Cardiac muscle cell (in vitro differentiated cells and primary cell): ENCODE results near the gene SLC15A2. TPM values are rescaled to one million over a fixed set of nuclear protein-coding genes. Genes with fewer than 3 reads are reported as not detected.

Experiments used
- DNase-seq, 2 donors: peaks; one replicate each; pipeline versions ENCODE4 v3.0.0 to v3.0.0-alpha.2; 2010 to 2017; ENCODE audit warnings: low read depth in 1 of 2, low spot score in 1 of 2
- H3K27ac ChIP-seq: fragments of 200-600 bp; sonication (generic); 2 replicates; pipeline ENCODE4 v1.5.1; 2016
- H3K27me3 ChIP-seq: fragments of 200-600 bp; sonication (generic); 2 replicates; pipeline ENCODE4 v1.6.0; 2016; ENCODE audit warnings: control low read depth
- H3K36me3 ChIP-seq: fragments of 200-600 bp; sonication (generic); 2 replicates; pipeline ENCODE4 v1.5.1; 2016; ENCODE audit warnings: control low read depth
- H3K4me1 ChIP-seq: fragments of 200-600 bp; sonication (generic); 2 replicates; pipeline ENCODE4 v1.8.1; 2017; ENCODE audit warnings: low read depth, mild to moderate bottlenecking, mixed run types
- H3K4me3 ChIP-seq: fragments of 200-600 bp; sonication (generic); 2 replicates; pipeline ENCODE4 v1.5.1; 2016; ENCODE audit warnings: mild to moderate bottlenecking
- H3K9me3 ChIP-seq: fragments of 200-600 bp; sonication (generic); 2 replicates; pipeline ENCODE4 v1.5.1; 2017; ENCODE audit warnings: low read depth, mild to moderate bottlenecking, control low read depth
- CTCF ChIP-seq: IDR thresholded peaks from 2 replicates; pipeline ENCODE4 v1.5.1; 2012; ENCODE audit warnings: low read depth, mild to moderate bottlenecking, low read length
- polyA plus RNA-seq: library from polyadenylated mRNA; unstranded; fragments of >200 nt; fragmentation: Nextera tagmentation; extraction: Ambion mirVana; gene quantifications from 2 replicates; pipeline ENCODE4 v1.2.1, GENCODE V29; 2016
- total RNA-seq: library from RNA; depleted of rRNA; stranded (reverse); fragments of >200 nt; gene quantifications from 2 replicates; pipeline ENCODE4 v1.2.3, GENCODE V29; 2016

Gene SLC15A2
- total and polyA plus RNA-seq, 2 experiments from 2014 or later: 2.7 TPM; not detected in 1

DNA sequence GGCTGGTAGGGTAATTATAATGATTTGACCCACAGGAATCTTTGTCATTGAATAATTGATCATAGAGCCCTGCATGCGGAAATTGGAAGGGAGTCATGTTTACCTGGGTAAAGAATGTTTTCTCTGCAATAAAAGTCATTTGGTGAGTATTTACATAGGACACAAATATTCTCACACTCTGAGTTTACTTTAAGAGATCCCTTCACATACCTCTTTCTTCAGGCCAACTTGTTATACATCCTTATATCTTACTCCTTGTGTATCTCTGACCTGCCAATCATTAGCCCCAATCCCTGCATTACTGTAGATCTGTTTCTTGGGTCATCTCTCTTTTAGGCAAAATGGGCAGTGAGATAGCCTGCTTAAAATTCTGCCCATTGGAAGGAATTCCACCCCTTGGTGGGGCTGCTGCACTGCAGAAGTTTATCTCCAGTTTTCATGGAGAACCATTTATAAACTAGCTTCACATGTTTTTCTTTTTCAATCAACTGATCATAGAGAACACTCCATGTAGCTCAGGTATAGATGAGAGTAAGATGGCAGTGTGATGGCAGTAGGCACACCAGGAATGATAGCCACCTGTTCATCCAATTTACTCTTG is 81.6 kb downstream of the SLC15A2 start:
- TF ChIP-seq CTCF: no peak
- Histone ChIP-seq H3K4me1 (no peaks in the 10 kb centered on the region), H3K27me3 (no peaks in the 10 kb centered on the region), H3K4me3 (no peak overlapping the region), H3K9me3 (no peaks in the 10 kb centered on the region), H3K36me3 (no peaks in the 10 kb centered on the region), H3K27ac (no peak overlapping the region)
- peak in 1 of 2 donors; percentile 6 for DNase-seq

DNA sequence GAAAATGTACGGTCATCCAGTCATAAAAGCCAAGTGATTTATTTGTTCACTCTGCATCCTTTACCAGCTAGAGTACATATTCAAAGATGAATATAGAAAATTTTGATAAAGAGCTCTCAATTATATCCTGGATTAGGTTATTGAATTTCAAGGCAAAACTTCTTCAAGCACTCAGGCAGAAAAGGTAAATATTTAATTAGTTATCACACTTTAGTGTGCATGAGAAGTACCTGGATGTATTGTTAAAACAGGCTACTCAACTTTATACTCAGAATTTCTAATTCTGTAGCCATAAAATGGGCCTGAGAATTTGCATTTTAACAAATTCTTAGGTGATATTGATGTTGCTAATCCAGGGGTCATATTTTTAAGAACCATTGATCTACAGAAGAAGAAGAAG is 82.5 kb downstream of the SLC15A2 start:
- Histone ChIP-seq H3K4me3 (no peak overlapping the region), H3K27ac (no peak overlapping the region), H3K4me1 (no peaks in the 10 kb centered on the region), H3K36me3 (no peaks in the 10 kb centered on the region), H3K27me3 (no peaks in the 10 kb centered on the region), H3K9me3 (no peaks in the 10 kb centered on the region)
- TF ChIP-seq CTCF: no peak
- no peak for DNase-seq

- Histone ChIP-seq H3K4me3 (no peak overlapping the region), H3K9me3 (no peaks in the 10 kb centered on the region), H3K27me3 (no peaks in the 10 kb centered on the region), H3K27ac (no peak overlapping the region), H3K36me3 (no peaks in the 10 kb centered on the region), H3K4me1 (no peaks in the 10 kb centered on the region)
- no peak for TF ChIP-seq CTCF
- DNase-seq: no peak
Observed at GRCh38 chr3:121979246-121979645, 85.0 kb downstream of the SLC15A2 start.

DNA sequence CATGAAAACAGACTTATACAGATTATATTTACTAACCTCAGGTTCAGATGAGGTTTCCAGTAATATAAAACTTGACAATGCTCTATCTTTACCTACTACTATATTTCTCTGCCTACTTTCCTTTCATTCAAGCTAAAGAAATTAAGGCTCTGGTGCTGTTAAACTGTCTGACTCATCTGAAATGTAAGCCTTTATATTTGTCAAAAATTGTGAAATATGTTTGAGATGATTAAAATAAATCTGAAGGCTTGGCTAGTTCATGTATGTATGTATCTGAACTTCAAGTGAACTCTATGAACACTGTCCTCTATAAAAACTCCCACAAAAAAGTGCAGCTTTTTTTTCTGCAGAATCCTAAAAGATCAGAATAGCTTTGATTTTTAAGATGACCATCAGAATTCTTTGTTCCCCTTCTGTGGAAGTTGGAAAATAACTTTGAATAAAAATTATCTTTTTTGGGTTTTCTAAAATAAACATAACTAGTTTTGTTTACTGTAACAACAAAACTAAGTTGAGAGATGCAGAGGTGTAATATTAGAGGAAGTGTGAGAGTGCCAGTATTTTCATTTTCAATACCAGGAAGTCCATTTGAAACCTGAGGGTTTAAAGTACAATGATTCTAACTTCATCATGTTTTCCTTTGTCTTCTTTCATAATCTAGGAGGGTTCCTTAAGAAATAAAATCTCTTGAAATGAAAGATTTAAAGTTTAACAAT is 85.7 kb downstream of the SLC15A2 start:
- peak in 1 of 2 donors; percentile 33 for DNase-seq
- Histone ChIP-seq H3K36me3 (no peaks in the 10 kb centered on the region), H3K27me3 (no peaks in the 10 kb centered on the region), H3K4me3 (no peak overlapping the region), H3K4me1 (no peaks in the 10 kb centered on the region), H3K9me3 (no peaks in the 10 kb centered on the region), H3K27ac (no peak overlapping the region)
- TF ChIP-seq CTCF: no peak

DNA sequence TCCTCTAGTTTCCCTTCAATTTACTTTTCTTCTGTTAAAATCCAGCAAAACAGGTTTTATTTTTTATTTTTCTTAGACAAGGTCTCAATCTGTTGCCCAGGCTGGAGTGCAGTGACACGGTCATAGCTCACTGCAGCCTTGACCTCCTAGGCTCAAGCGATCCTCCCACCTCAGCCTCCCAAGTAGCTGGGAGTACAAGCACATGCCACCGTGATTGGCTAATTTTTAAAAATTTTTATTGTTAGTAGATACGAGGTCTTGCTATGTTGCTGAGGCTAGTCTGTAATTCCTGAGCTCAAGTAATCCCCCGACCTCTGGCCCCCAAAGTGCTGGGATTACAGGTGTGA is 86.2 kb downstream of the SLC15A2 start:
- Histone ChIP-seq H3K4me1 (no peaks in the 10 kb centered on the region), H3K27me3 (no peaks in the 10 kb centered on the region), H3K36me3 (no peaks in the 10 kb centered on the region), H3K9me3 (no peaks in the 10 kb centered on the region), H3K27ac (no peak overlapping the region), H3K4me3 (no peak overlapping the region)
- no peak for DNase-seq
- TF ChIP-seq CTCF: no peak
